H1 (cell line): Measurements from ENCODE around the gene TAS1R3.

Experiments
- BRCA1 ChIP-seq: IDR thresholded peaks from 2 replicates; pipeline ENCODE4 v1.6.1; 2012; ENCODE audit warnings: low read depth, low read length, improper control_type of control experiment
- EP300 ChIP-seq, 2 experiments: IDR thresholded peaks; 1 replicate in 1 of 2; 2 replicates in 1 of 2; pipeline ENCODE4 v1.6.1; 2011 to 2012; ENCODE audit warnings: low read depth in 2 of 2, low read length in 2 of 2, mild to moderate bottlenecking in 2 of 2, borderline replicate concordance in 1 of 2, inconsistent platforms in 1 of 2, moderate library complexity in 1 of 2
- HDAC6 ChIP-seq: IDR thresholded peaks from one replicate; pipeline ENCODE4 v1.7.1; 2012; ENCODE audit warnings: low read depth, mild to moderate bottlenecking, inconsistent platforms, low read length, moderate library complexity
- JUND ChIP-seq: IDR thresholded peaks from 2 replicates; pipeline ENCODE4 v1.6.1; 2011; ENCODE audit warnings: mild to moderate bottlenecking, improper control_type of control experiment, low read length
- POLR2A ChIP-seq, 2 experiments: IDR thresholded peaks; 1 replicate in 1 of 2; 2 replicates in 1 of 2; pipeline ENCODE4 v1.6.1; 2011; ENCODE audit warnings: low read depth in 2 of 2, low read length in 2 of 2, mild to moderate bottlenecking in 2 of 2; ENCODE audit errors: control extremely low read depth in 1 of 2
- POLR2AphosphoS5 ChIP-seq: IDR thresholded peaks from 2 replicates; pipeline ENCODE4 v1.6.1; 2011; ENCODE audit warnings: low read depth, low read length
- RAD21 ChIP-seq, 2 experiments: IDR thresholded peaks in 1 of 2; conservative IDR thresholded peaks in 1 of 2; 2 replicates each; pipeline ENCODE4 v1.6.1; 2011; ENCODE audit warnings: low read depth in 2 of 2, low read length in 2 of 2, improper control_type of control experiment in 1 of 2, inconsistent platforms in 1 of 2, mild to moderate bottlenecking in 1 of 2, moderate library complexity in 1 of 2
- SP1 ChIP-seq: IDR thresholded peaks from 2 replicates; pipeline ENCODE4 v1.6.1; 2011; ENCODE audit warnings: low read depth, low read length
- TAF1 ChIP-seq: IDR thresholded peaks from 2 replicates; pipeline ENCODE4 v1.6.1; 2011; ENCODE audit warnings: mild to moderate bottlenecking, low read depth, low read length
- ZNF274 ChIP-seq: IDR thresholded peaks from 2 replicates; pipeline ENCODE4 v1.7.0; 2012; ENCODE audit warnings: low read length, borderline replicate concordance; ENCODE audit errors: extremely low read depth
- TF ChIP-seq, protein P1 (sequence below), 3 experiments: IDR thresholded peaks; 1 replicate in 2 of 3; 2 replicates in 1 of 3; pipeline versions ENCODE4 v1.5.1 to v1.6.1; 2011; ENCODE audit warnings: low read length in 3 of 3, mild to moderate bottlenecking in 3 of 3, inconsistent platforms in 2 of 3, low read depth in 1 of 3, moderate library complexity in 1 of 3; ENCODE audit not compliant: insufficient read depth in 1 of 3; ENCODE audit errors: control extremely low read depth in 1 of 3

DNA sequence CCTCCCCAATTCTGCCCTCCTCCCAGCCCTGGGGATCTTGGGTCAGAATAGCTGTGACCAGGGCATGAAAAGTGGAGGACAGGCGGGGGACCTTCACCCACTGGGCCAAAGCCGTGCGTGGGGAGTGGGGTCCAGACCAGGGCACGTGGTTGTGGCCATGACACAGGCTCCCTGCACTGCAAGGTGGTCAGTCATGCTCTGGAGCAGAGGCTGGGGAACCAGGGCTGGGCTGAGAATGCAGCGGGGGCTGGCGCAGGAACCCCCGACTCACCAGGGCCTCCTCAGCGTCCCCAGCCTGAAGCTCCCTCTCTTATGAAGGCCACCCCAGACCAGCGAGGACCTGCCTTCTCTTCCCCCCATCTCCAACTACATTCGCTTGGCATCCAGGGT, 15.4 kb downstream of the TAS1R3 start:
- TF ChIP-seq, protein P1, sequence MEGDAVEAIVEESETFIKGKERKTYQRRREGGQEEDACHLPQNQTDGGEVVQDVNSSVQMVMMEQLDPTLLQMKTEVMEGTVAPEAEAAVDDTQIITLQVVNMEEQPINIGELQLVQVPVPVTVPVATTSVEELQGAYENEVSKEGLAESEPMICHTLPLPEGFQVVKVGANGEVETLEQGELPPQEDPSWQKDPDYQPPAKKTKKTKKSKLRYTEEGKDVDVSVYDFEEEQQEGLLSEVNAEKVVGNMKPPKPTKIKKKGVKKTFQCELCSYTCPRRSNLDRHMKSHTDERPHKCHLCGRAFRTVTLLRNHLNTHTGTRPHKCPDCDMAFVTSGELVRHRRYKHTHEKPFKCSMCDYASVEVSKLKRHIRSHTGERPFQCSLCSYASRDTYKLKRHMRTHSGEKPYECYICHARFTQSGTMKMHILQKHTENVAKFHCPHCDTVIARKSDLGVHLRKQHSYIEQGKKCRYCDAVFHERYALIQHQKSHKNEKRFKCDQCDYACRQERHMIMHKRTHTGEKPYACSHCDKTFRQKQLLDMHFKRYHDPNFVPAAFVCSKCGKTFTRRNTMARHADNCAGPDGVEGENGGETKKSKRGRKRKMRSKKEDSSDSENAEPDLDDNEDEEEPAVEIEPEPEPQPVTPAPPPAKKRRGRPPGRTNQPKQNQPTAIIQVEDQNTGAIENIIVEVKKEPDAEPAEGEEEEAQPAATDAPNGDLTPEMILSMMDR (IDR thresholded peaks at IDR 0.05; ENCODE audit: control extremely low read depth in 1 of 3, insufficient read depth in 1 of 3, low read depth in 1 of 3, low read length in 3 of 3), result no peak
- no peak for TF ChIP-seq JUND
- no peak for TF ChIP-seq SP1
- no peak for TF ChIP-seq ZNF274
- no peak for TF ChIP-seq TAF1
- TF ChIP-seq BRCA1, result no peak
- no peak for TF ChIP-seq POLR2AphosphoS5
- TF ChIP-seq POLR2A (IDR thresholded peaks at IDR 0.05; ENCODE audit: control extremely low read depth in 1 of 2, low read depth in 2 of 2, low read length in 2 of 2), result no peak
- no peak for TF ChIP-seq EP300 (IDR thresholded peaks at IDR 0.05; ENCODE audit: borderline replicate concordance in 1 of 2, low read depth in 2 of 2, low read length in 2 of 2)
- TF ChIP-seq HDAC6, result no peak
- no peak for TF ChIP-seq RAD21 (IDR thresholded peaks at IDR 0.05 in 1 of 2, conservative IDR thresholded peaks at IDR 0.05 in 1 of 2; ENCODE audit: low read depth in 2 of 2, low read length in 2 of 2)
